ENCODE data around the gene SLC6A4.

DNA sequence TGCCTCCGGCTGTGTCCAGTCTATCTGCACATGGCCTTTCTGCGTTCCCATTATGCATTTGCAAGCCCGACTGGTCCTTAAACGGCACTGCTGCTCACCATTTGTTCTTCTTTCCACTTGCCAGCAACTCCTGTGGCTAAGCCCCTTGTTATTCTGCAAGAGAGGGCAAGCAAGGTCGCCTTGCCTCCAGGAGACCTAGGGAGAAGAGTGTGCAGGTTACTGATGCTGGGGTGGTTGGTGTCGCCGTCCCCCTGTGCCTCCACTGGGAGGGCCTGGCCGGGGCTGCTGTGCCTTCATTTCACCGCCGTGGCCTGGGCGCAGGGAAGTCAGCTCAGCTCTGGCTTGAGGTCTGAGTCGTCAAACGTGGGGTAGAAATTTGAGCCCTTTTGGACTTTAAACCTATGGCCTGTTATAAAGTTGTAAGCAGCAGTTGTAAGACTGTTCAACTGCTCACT, 12.7 kb downstream of the SLC6A4 start:
- TF ChIP-seq ZNF274 (IDR thresholded peaks at IDR 0.05; ENCODE audit: low read depth, low read length): no peak
- no peak for TF ChIP-seq YY1 (IDR thresholded peaks at IDR 0.05; ENCODE audit: insufficient read depth, insufficient read length)
- TF ChIP-seq SUZ12 (IDR thresholded peaks at IDR 0.05; ENCODE audit: extremely low read depth, insufficient read depth, insufficient read length): no peak
